DND-41 (cell line): ENCODE measurements around the gene ANKRD13A.

Source experiments
- EZH2 ChIP-seq: IDR thresholded peaks from 3 replicates; pipeline ENCODE4 v1.6.1; 2012; ENCODE audit warnings: borderline replicate concordance, low read depth, mild to moderate bottlenecking, moderate library complexity, low read length, inconsistent platforms; ENCODE audit not compliant: severe bottlenecking
- TF ChIP-seq, protein P1 (sequence below): IDR thresholded peaks from 2 replicates; pipeline ENCODE4 v1.5.1; 2012; ENCODE audit warnings: borderline replicate concordance, low read length, moderate library complexity, mild to moderate bottlenecking; ENCODE audit not compliant: poor library complexity, severe bottlenecking; ENCODE audit errors: extremely low read depth

DNA sequence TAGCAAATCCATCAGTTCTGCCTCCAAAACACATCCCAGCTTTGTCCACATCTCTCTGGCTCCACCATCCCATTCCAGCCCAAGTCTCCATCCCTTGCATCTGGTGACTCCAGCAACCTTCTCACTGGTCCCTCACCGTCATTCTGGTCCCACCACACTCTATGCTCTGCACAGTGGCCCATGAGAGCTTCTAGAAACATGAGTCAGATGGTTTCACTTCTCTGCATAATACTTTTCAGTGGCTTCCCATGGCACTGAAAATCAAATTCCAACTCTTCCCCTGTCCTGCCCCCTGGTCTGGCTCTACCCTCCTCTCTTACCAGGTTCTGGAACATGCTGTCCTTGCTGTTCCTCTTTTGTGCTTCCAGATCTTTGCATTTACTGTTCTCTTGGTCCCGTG is 66.3 kb downstream of the ANKRD13A start:
- TF ChIP-seq, protein P1, sequence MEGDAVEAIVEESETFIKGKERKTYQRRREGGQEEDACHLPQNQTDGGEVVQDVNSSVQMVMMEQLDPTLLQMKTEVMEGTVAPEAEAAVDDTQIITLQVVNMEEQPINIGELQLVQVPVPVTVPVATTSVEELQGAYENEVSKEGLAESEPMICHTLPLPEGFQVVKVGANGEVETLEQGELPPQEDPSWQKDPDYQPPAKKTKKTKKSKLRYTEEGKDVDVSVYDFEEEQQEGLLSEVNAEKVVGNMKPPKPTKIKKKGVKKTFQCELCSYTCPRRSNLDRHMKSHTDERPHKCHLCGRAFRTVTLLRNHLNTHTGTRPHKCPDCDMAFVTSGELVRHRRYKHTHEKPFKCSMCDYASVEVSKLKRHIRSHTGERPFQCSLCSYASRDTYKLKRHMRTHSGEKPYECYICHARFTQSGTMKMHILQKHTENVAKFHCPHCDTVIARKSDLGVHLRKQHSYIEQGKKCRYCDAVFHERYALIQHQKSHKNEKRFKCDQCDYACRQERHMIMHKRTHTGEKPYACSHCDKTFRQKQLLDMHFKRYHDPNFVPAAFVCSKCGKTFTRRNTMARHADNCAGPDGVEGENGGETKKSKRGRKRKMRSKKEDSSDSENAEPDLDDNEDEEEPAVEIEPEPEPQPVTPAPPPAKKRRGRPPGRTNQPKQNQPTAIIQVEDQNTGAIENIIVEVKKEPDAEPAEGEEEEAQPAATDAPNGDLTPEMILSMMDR, result no peak
- no peak for TF ChIP-seq EZH2
